ENCODE data around the gene TPH1.
"Not testable (repeated sequence)": the region's sequence is repeated elsewhere in the genome, so short reads cannot be mapped to it uniquely, and the experiment has no call there.

Gene TPH1

DNA sequence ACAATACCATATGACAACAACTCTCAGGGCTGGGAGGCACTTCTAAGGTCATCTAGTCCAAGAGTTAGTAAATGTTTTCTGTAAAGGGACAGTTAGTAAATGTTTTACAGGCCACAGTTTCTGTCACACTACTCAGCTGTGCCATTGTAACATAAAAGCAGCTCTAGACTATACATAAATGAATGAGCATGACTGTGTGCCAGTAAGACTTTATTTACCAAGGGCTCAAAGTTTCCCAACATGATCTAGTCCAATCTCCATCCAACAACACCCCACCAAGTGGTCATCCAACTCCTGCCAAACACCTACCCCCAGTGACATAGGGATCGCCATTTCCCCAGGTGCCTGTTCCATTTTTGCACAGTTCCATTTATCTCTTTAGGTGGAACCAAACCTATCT, 45.3 kb downstream of the TPH1 start:
- Histone ChIP-seq H3K27me3 (ENCODE audit: control insufficient read depth, insufficient read depth, low read length) (no peaks in the 10 kb centered on the region), H3K9ac (ENCODE audit: low read length) (no peak overlapping the region), H3K36me3 (ENCODE audit: control insufficient read depth, low read depth, low read length) (peaks cover 14% of the 10 kb centered on the region)

GRCh38 chr11:18000128-18000527, 45.9 kb downstream of the TPH1 start:
- not testable (repeated sequence) for H3K27me3 ChIP-seq (ENCODE audit: control insufficient read depth, insufficient read depth, low read length); H3K4me1 ChIP-seq (ENCODE audit: control insufficient read depth, low read depth, low read length); H3K9me3 ChIP-seq (ENCODE audit: control insufficient read depth, low read depth, low read length); H3K4me3 ChIP-seq (ENCODE audit: low read length); H3K9ac ChIP-seq (ENCODE audit: low read length); H3K27ac ChIP-seq (ENCODE audit: low read length)
- peaks cover 12% of the 10 kb centered on the region for H3K36me3 ChIP-seq (ENCODE audit: control insufficient read depth, low read depth, low read length)

More for the DNA sequence above, 45.3 kb downstream of the TPH1 start:
- no peak overlapping the region for H3K27ac ChIP-seq (ENCODE audit: low read length)
- no peak overlapping the region for H3K4me3 ChIP-seq (ENCODE audit: low read length)
- no peaks in the 10 kb centered on the region for H3K4me1 ChIP-seq (ENCODE audit: control insufficient read depth, low read depth, low read length)
- H3K9me3 ChIP-seq (ENCODE audit: control insufficient read depth, low read depth, low read length) = no peaks in the 10 kb centered on the region
